Activated naive CD4-positive, alpha-beta T cell treated with anti-CD3 and anti-CD28 coated beads, Interleukin-2, amount 10 ng/mL, durations not matched to agents 7 days and 5 days (primary cell): Measurements from ENCODE around the gene CAMK2A.

Source experiments
- CTCF ChIA-PET: fragments of 350-600 bp; sonication (Branson Sonifier 250); formaldehyde crosslinking; loops from one replicate; lab custom pipeline; 2021; ENCODE audit warnings: antibody characterized with exemption; lab: Charles Lee
- DNase-seq: peaks from one replicate; pipeline ENCODE4 v3.0.0-alpha.2; 2020
- H3K27ac Mint-ChIP-seq: one replicate; pipeline ENCODE4 v1.8.0; 2021; ENCODE audit warnings: mild to moderate bottlenecking, moderate library complexity, mixed read lengths
- H3K27me3 Mint-ChIP-seq: one replicate; pipeline ENCODE4 v1.8.0; 2021; ENCODE audit warnings: mild to moderate bottlenecking, mixed read lengths
- H3K36me3 Mint-ChIP-seq: one replicate; pipeline ENCODE4 v1.8.0; 2021; ENCODE audit warnings: mixed read lengths
- H3K4me1 Mint-ChIP-seq: one replicate; pipeline ENCODE4 v1.8.0; 2021; ENCODE audit warnings: mixed read lengths
- H3K4me3 Mint-ChIP-seq: one replicate; pipeline ENCODE4 v1.8.0; 2021; ENCODE audit warnings: mild to moderate bottlenecking, moderate library complexity, mixed read lengths
- H3K9me3 Mint-ChIP-seq: one replicate; pipeline ENCODE4 v1.8.0; 2021; ENCODE audit warnings: mixed read lengths

Gene CAMK2A

DNA sequence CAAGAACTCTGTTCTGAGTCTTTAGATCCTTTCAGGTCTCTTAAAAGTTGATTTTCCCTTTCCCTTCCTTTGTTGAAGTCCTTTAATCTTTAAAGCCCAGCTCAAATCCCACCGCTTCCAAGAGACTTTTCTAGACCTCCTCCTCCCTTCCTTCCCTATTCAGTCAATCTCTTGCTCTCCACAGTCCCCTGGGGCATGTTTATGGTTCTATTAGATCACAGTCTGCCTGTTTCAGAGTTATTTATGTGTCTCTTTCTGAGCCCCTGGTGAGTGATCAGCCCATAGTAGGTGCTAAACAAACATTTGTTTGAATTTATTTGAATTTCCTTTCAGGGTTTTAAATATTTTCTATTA lies 20.3 kb upstream of the CAMK2A start:
- peaks cover 30% of the 10 kb centered on the region for H3K27me3 Mint-ChIP-seq
- no peaks in the 10 kb centered on the region for H3K9me3 Mint-ChIP-seq
- H3K4me1 Mint-ChIP-seq, result no peaks in the 10 kb centered on the region
- DNase-seq, result no peak
- H3K27ac Mint-ChIP-seq, result no peak overlapping the region
- no peaks in the 10 kb centered on the region for H3K36me3 Mint-ChIP-seq
- H3K4me3 Mint-ChIP-seq, result no peak overlapping the region
- CTCF ChIA-PET, result no interaction called here

DNA sequence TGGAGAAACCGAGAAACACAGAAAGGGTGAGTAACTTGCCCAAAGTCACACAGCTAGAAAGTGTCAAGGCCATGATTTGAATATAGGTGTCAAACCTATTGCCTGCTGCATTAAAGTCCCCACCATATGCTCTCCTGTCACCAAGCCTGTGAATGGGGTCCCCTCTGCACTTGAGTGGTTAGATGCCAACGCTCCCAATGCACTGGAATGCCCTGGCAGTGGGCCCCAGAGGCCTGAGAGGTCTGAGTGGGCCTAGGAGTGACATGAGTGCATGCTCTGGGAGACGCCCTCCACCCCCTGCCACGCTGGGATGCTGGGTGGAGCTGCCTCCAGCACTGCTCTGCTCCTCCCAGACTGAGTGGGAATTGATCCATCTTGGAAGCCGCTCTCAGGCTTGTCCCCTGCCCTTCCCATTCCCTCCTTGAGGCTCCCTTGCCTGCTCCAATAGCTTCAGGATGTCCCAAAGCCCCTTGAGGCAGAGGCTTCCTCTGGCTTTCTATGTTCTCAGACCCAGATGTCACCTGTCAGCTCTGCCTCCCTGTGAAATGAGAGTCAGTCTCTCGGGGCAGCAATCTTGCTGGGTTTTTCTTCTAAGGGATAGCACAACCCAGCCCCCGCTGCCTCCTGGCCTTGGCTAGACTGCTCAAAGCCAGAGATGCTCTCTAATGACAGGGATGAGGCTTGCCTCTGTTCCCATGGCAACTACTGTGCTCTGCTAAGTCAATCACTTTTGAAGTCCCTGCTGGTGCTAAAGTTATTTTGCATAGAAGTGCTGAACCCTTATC lies 19.7 kb upstream of the CAMK2A start:
- no peak overlapping the region for H3K4me3 Mint-ChIP-seq
- CTCF ChIA-PET, result interaction anchor here (1.0 kb wide), 1 partner anchor 11 kb away, joined by 3 read pairs; no protein-coding TSS in a partner anchor
- no peaks in the 10 kb centered on the region for H3K36me3 Mint-ChIP-seq
- H3K27me3 Mint-ChIP-seq, result peaks cover 31% of the 10 kb centered on the region
- no peak overlapping the region for H3K27ac Mint-ChIP-seq
- no peaks in the 10 kb centered on the region for H3K9me3 Mint-ChIP-seq
- DNase-seq, result no peak
- no peaks in the 10 kb centered on the region for H3K4me1 Mint-ChIP-seq

GRCh38 chr5:150307617-150308426 lies 18.2 kb upstream of the CAMK2A start:
- H3K36me3 Mint-ChIP-seq, result no peaks in the 10 kb centered on the region
- CTCF ChIA-PET, result no interaction called here

DNA sequence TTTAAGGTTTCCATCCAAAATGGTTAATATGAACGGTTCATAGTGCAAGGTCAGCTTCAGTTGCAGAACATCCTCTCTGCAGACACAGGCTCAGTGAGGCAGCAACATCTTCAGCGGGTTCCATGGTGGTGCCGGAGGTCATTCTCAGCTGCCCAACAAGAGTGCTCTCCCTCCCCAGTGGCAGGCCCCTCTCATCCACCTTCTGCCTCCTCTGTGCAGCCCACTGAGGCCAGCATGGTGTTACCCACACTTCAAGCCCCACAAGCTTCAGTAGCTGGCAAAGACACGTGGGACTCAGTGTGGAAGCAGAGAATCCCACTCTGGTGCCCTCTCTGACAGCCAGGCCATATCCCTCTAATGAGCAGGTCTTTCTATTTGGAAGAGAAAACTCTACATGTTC lies 17.2 kb upstream of the CAMK2A start:
- Mint-ChIP-seq H3K27me3 (peaks cover 46% of the 10 kb centered on the region), H3K9me3 (no peaks in the 10 kb centered on the region), H3K27ac (no peak overlapping the region), H3K4me3 (no peak overlapping the region), H3K36me3 (no peaks in the 10 kb centered on the region), H3K4me1 (no peaks in the 10 kb centered on the region)
- CTCF ChIA-PET, result no interaction called here
- DNase-seq, result no peak

More at GRCh38 chr5:150307617-150308426, 18.2 kb upstream of the CAMK2A start:
- H3K27ac Mint-ChIP-seq, result no peak overlapping the region
- H3K9me3 Mint-ChIP-seq, result no peaks in the 10 kb centered on the region
- H3K4me3 Mint-ChIP-seq, result no peak overlapping the region
- no peak for DNase-seq
- H3K27me3 Mint-ChIP-seq, result peaks cover 42% of the 10 kb centered on the region
- no peaks in the 10 kb centered on the region for H3K4me1 Mint-ChIP-seq

- H3K36me3 Mint-ChIP-seq, result no peaks in the 10 kb centered on the region
- CTCF ChIA-PET, result no interaction called here
- H3K4me1 Mint-ChIP-seq, result no peaks in the 10 kb centered on the region
- no peaks in the 10 kb centered on the region for H3K9me3 Mint-ChIP-seq
- H3K27ac Mint-ChIP-seq, result no peak overlapping the region
- DNase-seq, result no peak
- no peak overlapping the region for H3K4me3 Mint-ChIP-seq
- peaks cover 58% of the 10 kb centered on the region for H3K27me3 Mint-ChIP-seq
Observed at GRCh38 chr5:150305557-150305956, 16.0 kb upstream of the CAMK2A start.

GRCh38 chr5:150305095-150305494 lies 15.5 kb upstream of the CAMK2A start:
- Mint-ChIP-seq H3K27ac (no peak overlapping the region), H3K27me3 (peaks cover 62% of the 10 kb centered on the region), H3K36me3 (no peaks in the 10 kb centered on the region), H3K4me3 (no peak overlapping the region), H3K4me1 (no peaks in the 10 kb centered on the region), H3K9me3 (no peaks in the 10 kb centered on the region)
- CTCF ChIA-PET, result no interaction called here
- DNase-seq, result no peak

DNA sequence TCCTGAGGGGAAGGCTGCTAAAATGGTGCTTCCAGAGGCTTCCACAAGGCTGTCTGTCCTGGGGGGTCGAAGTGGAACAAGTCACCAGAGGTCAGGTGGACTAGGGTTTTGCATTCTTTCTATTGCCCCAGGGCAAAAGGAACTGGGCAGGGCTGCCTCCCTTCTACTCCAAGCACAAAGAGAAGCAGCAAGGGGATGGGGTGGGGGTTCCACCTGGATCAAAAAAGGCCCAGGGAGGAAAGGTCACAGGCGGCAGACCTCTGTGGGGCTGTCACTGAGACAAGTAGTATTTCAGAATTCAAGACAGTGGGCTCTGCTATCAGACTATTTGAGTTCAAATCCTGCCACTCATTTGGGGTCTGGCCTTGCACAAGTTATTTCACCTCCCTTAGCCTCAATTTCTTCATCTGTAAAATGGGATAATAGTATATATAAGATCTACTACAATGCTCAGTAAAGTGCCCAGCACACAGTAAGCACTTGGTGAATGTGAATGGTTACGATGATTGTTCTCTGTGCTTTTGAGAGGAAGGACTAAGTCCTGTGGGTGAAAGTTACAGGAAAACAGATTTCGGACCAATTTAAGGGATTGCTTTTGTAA lies 15.0 kb upstream of the CAMK2A start:
- H3K9me3 Mint-ChIP-seq, result no peaks in the 10 kb centered on the region
- H3K27me3 Mint-ChIP-seq, result peaks cover 62% of the 10 kb centered on the region
- CTCF ChIA-PET, result no interaction called here
- H3K36me3 Mint-ChIP-seq, result no peaks in the 10 kb centered on the region
- no peaks in the 10 kb centered on the region for H3K4me1 Mint-ChIP-seq
- no peak overlapping the region for H3K27ac Mint-ChIP-seq
- no peak for DNase-seq
- H3K4me3 Mint-ChIP-seq, result no peak overlapping the region

DNA sequence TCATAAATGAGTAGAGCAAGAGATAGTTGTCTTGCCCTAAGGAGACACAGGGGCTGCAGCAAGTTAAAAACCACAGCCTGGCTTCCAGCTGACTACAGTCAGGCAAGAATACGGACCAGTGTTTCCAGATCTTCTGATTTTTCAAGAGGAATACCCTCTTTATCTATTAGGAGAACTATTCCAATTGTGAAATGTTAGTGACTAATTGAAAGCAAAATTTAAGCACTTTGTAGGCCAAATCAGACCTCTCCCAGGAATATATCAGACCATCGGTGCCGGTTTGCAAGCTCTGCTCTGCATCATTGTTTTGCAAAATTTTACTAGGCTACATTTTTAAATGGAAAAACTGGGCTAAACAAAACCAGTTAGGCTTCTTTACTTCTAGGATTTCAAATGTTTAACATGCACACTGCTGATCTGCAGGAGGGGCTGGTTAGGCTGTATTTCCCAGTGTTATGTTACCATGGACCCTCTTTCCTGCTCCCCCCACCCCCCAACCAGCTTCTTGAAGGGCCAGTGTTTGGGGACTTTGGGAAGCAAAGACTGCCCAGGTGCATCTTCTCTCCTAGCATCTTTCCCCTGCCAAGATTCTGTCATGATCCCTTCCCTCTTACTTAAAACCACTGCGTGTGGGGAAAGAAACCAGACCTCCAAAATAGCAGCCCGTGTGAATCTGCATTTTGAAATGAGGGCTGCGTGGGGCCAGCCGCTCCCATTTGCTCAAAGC lies 14.2 kb upstream of the CAMK2A start:
- Mint-ChIP-seq H3K4me3 (no peak overlapping the region), H3K36me3 (no peaks in the 10 kb centered on the region), H3K27me3 (peaks cover 58% of the 10 kb centered on the region), H3K27ac (no peak overlapping the region), H3K9me3 (no peaks in the 10 kb centered on the region), H3K4me1 (no peaks in the 10 kb centered on the region)
- CTCF ChIA-PET, result no interaction called here
- no peak for DNase-seq

DNA sequence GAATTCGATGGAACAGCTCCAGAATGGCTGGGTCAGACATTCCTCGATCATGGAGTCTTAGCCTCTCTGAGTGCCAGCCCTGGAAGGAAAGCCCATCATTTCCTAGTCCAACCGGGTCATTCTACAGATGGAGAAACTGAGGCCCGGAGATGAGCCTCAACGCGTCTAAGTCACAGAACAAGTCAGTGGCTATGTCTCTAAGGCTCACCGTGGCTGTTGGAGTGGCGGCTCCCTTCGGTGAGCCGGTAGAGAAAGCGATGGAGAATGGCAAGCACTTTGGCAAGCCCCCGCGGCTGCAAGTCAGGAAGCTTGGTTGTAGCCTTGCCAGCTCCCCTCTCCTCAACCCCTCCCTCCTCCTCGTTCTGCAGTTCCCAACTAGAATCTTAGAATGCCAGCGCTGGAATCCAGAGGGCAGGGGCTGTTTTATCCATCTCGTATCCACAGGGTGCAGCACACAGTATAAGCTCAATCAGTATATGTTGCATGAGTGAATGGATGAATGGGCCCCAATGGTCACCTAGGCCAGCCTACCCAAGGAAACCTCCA lies 13.6 kb upstream of the CAMK2A start:
- H3K4me3 Mint-ChIP-seq, result no peak overlapping the region
- H3K4me1 Mint-ChIP-seq, result no peaks in the 10 kb centered on the region
- CTCF ChIA-PET, result no interaction called here
- H3K9me3 Mint-ChIP-seq, result no peaks in the 10 kb centered on the region
- no peaks in the 10 kb centered on the region for H3K36me3 Mint-ChIP-seq
- H3K27me3 Mint-ChIP-seq, result peaks cover 58% of the 10 kb centered on the region
- no peak overlapping the region for H3K27ac Mint-ChIP-seq
- DNase-seq, result no peak

GRCh38 chr5:150302301-150303069 lies 12.9 kb upstream of the CAMK2A start, which contains the start of gene ARSI:
TSS of gene ARSI (minus strand) at chr5:150302905. CDS start at chr5:150302373, 532 bp downstream.
- CTCF ChIA-PET, result no interaction called here
- DNase-seq, result no peak
- Mint-ChIP-seq H3K36me3 (no peaks in the 10 kb centered on the region), H3K9me3 (no peaks in the 10 kb centered on the region), H3K27ac (no peak within 1 kb of the TSS), H3K27me3 (peaks cover 58% of the 10 kb centered on the region), H3K4me3 (no peak within 1 kb of the TSS), H3K4me1 (no peaks in the 10 kb centered on the region)

GRCh38 chr5:150301901-150302300 lies 12.3 kb upstream of the CAMK2A start:
- Mint-ChIP-seq H3K27me3 (peaks cover 53% of the 10 kb centered on the region), H3K4me1 (no peaks in the 10 kb centered on the region), H3K4me3 (no peak overlapping the region), H3K9me3 (no peaks in the 10 kb centered on the region), H3K36me3 (no peaks in the 10 kb centered on the region), H3K27ac (no peak overlapping the region)
- no peak for DNase-seq
- CTCF ChIA-PET, result no interaction called here

DNA sequence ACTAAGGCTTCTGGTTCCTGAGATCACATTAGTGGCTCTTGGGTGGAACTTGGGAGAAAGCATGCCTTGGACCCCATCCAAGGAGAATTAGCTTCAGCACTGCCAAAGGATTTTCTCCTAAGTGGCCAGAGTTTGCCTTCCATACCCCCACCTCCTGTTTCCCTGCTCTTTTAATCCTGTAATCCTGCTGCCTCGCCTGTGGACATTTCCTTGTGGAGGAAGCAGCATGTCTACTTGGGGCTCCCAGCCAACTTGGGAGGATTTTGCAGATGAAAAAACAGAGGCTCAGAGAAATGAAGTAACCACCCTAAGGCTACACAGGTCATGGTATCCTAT lies 11.6 kb upstream of the CAMK2A start:
- Mint-ChIP-seq H3K9me3 (no peaks in the 10 kb centered on the region), H3K4me3 (no peak overlapping the region), H3K36me3 (no peaks in the 10 kb centered on the region), H3K4me1 (no peaks in the 10 kb centered on the region), H3K27ac (no peak overlapping the region), H3K27me3 (peaks cover 51% of the 10 kb centered on the region)
- CTCF ChIA-PET, result no interaction called here
- no peak for DNase-seq

GRCh38 chr5:150300496-150301169 lies 11.1 kb upstream of the CAMK2A start:
- no peak for DNase-seq
- peaks cover 50% of the 10 kb centered on the region for H3K27me3 Mint-ChIP-seq
- no peaks in the 10 kb centered on the region for H3K9me3 Mint-ChIP-seq
- H3K36me3 Mint-ChIP-seq, result no peaks in the 10 kb centered on the region
- H3K4me1 Mint-ChIP-seq, result no peaks in the 10 kb centered on the region
- CTCF ChIA-PET, result interaction anchor here (1.3 kb wide), 1 partner anchor 135 kb away, joined by 5 read pairs; no protein-coding TSS in a partner anchor
- H3K4me3 Mint-ChIP-seq, result no peak overlapping the region
- no peak overlapping the region for H3K27ac Mint-ChIP-seq
